ENCODE measurements around the gene COL6A3.
A peak's percentile ranks its signal among the peaks of the same experiment; 100 is the strongest.

COL6A3 gene

DNA sequence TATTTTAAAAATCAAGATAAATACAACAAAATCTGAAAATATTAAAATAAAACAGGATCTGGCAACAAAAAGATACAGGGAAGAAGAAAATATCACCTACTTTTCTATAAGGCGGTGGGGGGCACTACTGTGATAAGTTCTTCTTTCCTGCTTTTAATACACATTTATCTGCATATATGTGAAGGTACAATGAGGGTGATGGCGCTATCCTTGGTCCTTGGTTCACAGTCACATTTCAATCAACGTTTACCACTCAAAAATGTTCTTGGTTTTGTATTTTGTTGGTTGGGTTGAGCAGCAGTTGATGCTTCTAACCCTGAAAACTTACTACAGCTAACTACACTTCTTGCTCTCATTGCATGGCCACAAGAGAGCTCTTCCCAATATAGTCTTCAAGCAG is 112.4 kb downstream of the COL6A3 start:
- H3K36me3 ChIP-seq (replicated peaks): no peaks in the 10 kb centered on the region
- in situ Hi-C loops (cut with MboI; ENCODE audit: low sequenced_read_pairs): no loop called here
- no peaks in the 10 kb centered on the region; the same call in 1 of the 2 replicates for H3K9me3 ChIP-seq
- no peaks in the 10 kb centered on the region for H3K27me3 ChIP-seq (ENCODE audit: low read depth)
- no peaks in the 10 kb centered on the region for H3K4me1 ChIP-seq
- no peak for DNase-seq (ENCODE audit: low spot score in 2 of 2)
- no peak overlapping the region for H3K4me3 ChIP-seq

DNA sequence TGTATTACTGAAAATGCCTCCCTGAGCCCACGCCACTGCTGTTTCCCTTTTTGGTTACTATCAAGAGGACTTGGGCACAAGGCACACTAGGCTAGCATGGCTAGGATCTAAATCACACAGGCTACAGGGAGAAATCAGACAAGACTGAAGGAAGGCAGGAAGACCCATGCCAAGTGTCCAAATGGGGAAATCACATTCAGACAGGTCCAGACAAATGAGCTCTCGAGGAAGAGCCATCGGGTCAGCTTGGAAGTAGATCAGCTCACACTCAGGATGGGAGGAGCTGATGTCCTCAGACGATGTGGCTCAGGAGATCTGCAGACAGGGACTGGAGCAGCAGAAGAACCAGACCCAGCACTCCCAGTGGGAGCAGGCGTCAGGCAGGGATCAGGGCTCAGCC is 113.2 kb downstream of the COL6A3 start:
- in situ Hi-C loops (cut with MboI; ENCODE audit: low sequenced_read_pairs): no loop called here
- H3K9me3 ChIP-seq: no peaks in the 10 kb centered on the region; the same call in 1 of the 2 replicates
- DNase-seq (ENCODE audit: low spot score in 2 of 2): no peak
- no peak overlapping the region for H3K4me3 ChIP-seq
- no peaks in the 10 kb centered on the region for H3K27me3 ChIP-seq (ENCODE audit: low read depth)
- no peaks in the 10 kb centered on the region for H3K36me3 ChIP-seq (replicated peaks)
- H3K4me1 ChIP-seq: no peaks in the 10 kb centered on the region

DNA sequence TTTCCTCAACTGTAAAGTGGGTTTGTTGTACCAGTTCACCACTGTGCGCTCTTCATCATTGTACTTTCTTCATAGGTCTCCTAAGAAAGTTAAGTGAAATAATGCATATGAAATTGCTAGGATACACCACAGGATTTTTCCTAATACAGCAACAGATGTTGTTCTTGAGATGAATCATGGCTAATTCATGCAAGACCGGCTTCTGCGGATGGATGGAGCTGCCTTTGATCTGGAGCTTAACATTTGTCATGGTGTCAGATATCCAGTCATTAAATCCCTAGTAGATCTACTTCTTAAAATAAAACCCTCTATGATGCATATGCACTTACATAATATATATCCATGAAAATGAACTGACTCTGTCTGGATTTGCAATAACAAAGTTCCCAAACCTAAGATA is 114.1 kb downstream of the COL6A3 start:
- Histone ChIP-seq H3K9me3 (no peaks in the 10 kb centered on the region; the same call in 1 of the 2 replicates), H3K4me3 (no peak overlapping the region), H3K36me3 (replicated peaks) (no peaks in the 10 kb centered on the region), H3K4me1 (no peaks in the 10 kb centered on the region), H3K27me3 (ENCODE audit: low read depth) (no peaks in the 10 kb centered on the region)
- in situ Hi-C loops (cut with MboI; ENCODE audit: low sequenced_read_pairs): no loop called here
- DNase-seq (ENCODE audit: low spot score in 2 of 2): no peak

DNA sequence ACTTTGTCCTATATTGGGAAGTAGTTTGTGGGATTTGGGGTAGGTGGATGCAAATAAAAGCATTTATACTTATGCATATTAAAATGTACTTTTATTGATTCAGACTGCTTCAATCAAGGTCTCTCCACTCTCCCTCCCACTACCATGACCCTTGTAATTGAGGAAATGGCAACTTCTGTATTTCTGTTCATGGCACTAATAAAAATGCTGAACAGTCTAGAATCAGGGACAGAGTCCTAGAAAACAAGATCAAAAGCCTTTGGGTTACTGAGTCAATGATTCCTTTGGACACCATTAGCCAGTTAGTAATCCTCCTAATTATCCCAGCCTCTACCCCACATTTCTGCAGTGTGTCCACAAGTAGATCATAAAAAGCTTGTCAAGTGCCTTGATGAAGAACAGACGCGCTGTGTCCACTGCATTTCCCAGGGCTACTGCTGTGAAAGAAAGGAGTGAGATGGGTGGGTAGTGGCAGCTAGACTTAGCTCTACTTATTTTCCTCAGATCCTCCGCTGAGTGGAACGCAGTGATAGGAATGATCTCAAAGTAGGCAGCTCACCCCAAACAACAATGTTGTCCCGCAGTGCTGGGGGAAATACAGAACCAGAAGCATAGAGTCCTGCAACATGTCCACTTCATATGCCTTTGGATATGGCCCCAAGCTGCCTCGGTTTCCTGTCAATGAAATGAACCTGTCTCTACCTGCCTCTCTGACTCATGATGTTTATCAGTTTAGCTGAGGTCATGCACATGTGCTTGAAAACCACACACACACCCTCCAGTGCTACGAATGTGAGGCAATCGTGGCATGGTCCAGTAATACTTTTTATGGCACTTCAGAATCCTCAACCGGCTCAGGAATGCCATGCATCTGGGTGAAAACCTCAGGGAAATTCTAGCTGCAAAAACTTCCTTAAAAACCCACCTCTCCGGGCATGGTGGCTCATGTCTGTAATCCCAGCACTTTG is 115.5 kb downstream of the COL6A3 start:
- Histone ChIP-seq H3K9me3 (no peaks in the 10 kb centered on the region; the same call in 1 of the 2 replicates), H3K4me3 (no peak overlapping the region), H3K36me3 (replicated peaks) (no peaks in the 10 kb centered on the region), H3K4me1 (no peaks in the 10 kb centered on the region), H3K27me3 (ENCODE audit: low read depth) (no peaks in the 10 kb centered on the region)
- no peak for DNase-seq (ENCODE audit: low spot score in 2 of 2)
- in situ Hi-C loops (cut with MboI; ENCODE audit: low sequenced_read_pairs): no loop called here

DNA sequence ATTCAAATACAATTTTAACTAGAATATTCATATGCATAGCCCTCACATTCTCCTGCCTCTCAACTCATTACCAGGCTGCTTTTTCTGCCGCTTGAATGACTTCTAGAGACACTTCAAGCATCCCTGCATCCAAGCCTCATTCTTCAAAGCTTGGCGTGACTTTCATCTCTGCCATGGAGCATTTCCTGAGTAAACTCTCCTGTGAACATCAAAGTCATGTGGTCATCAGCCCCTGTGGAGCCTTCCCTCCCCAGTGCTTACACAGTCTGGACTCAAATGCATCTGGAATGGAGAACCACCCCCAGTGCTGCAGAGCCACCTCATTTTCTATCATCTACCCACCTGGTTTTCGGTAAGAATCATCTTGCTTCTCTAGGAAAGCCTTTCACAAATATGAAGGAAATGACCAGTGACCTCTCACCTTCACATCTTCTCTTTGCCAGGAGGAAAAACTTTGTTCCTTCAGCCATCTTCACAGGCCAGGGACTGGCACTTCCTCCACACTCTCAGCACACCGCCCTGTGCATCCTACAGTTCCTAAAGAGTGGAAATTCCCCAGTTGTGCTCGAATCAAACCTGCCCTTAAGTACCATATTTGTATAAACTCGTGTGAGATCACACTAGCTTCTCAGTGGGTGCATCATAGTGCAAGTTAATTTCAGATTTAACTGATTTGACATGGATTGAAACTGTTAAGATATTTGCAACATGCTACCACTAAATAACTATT is 116.4 kb downstream of the COL6A3 start:
- Histone ChIP-seq H3K36me3 (replicated peaks) (no peaks in the 10 kb centered on the region), H3K27me3 (ENCODE audit: low read depth) (peaks cover 7% of the 10 kb centered on the region), H3K4me1 (no peaks in the 10 kb centered on the region), H3K9me3 (no peaks in the 10 kb centered on the region), H3K4me3 (no peak overlapping the region)
- DNase-seq (ENCODE audit: low spot score in 2 of 2): no peak
- in situ Hi-C loops (cut with MboI; ENCODE audit: low sequenced_read_pairs): no loop called here

DNA sequence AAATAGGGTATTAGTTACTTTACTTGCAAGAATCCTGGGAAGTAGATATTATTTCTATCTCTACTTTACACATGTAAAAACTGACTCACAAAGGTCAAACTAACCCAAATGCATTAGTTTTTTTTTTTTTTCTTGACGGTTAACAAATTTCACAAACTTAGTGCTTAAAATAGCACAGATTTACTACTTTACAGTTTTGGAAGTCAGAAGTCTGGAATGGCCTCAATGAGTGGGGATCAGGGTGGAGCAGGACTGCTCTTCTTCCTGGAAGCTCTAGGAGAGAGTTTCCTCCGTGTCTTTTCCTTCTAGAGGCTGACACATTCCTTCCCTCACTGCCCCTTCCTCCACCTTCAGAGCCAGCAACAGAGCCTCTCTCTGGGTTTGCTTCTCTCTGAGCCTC is 117.2 kb downstream of the COL6A3 start:
- Histone ChIP-seq H3K36me3 (replicated peaks) (no peaks in the 10 kb centered on the region), H3K27me3 (ENCODE audit: low read depth) (peaks cover 14% of the 10 kb centered on the region), H3K4me1 (no peaks in the 10 kb centered on the region), H3K9me3 (no peaks in the 10 kb centered on the region), H3K4me3 (no peak overlapping the region)
- in situ Hi-C loops (cut with MboI; ENCODE audit: low sequenced_read_pairs): no loop called here
- DNase-seq (ENCODE audit: low spot score in 2 of 2): no peak

DNA sequence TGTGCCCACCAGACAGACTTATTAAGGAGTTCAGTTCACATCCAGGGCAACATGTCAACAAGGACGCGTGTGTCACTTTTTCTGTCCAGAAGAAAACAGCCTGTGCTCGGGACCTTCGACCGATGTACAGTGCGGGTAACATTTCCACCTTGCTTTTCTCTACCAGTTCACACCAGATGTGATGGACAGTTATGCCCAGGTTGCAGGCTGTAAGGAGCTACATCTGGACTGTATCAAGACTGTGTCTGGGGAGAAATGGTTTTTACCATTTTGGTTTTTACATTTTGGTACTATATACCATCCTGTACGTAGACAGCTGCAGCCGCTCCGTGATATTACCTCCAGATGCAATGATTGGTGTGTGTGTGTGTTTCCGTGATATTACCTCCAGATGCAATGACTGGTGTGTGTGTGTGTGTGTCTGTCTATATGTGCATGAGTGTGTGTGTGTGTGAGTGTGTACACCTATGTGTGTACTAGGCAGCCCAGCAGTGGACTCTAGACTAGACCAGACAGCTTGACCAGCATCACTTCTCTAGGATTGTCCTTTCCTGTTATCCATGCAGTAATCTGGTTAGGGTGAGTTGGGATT is 118.0 kb downstream of the COL6A3 start:
- in situ Hi-C loops (cut with MboI; ENCODE audit: low sequenced_read_pairs): no loop called here
- no peaks in the 10 kb centered on the region for H3K4me1 ChIP-seq
- H3K4me3 ChIP-seq: no peak overlapping the region
- peaks cover 18% of the 10 kb centered on the region for H3K27me3 ChIP-seq (ENCODE audit: low read depth)
- no peak for DNase-seq (ENCODE audit: low spot score in 2 of 2)
- no peaks in the 10 kb centered on the region for H3K36me3 ChIP-seq (replicated peaks)
- no peaks in the 10 kb centered on the region for H3K9me3 ChIP-seq

DNA sequence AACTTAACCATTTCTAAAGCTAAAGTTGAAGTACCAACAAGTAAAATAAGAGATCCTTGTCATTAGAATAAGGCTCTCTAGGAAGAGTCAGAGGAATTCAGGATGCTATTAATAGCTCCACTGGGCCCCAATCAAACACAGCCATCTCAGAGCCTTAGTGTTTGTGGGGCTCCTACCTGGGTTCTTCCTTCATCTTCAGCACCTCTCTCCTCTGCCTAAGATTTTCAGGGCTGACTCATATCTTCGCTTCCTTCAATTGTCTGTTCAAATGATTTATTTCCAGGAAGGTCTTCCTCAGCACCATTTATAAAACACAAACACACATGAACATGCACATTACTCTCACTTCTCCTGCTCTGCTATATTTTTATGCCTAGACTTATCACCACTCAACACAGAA is 119.5 kb downstream of the COL6A3 start:
- Histone ChIP-seq H3K4me3 (no peak overlapping the region), H3K27me3 (ENCODE audit: low read depth) (peaks cover 26% of the 10 kb centered on the region), H3K4me1 (no peaks in the 10 kb centered on the region), H3K9me3 (no peaks in the 10 kb centered on the region), H3K36me3 (replicated peaks) (no peaks in the 10 kb centered on the region)
- in situ Hi-C loops (cut with MboI; ENCODE audit: low sequenced_read_pairs): no loop called here
- no peak for DNase-seq (ENCODE audit: low spot score in 2 of 2)

DNA sequence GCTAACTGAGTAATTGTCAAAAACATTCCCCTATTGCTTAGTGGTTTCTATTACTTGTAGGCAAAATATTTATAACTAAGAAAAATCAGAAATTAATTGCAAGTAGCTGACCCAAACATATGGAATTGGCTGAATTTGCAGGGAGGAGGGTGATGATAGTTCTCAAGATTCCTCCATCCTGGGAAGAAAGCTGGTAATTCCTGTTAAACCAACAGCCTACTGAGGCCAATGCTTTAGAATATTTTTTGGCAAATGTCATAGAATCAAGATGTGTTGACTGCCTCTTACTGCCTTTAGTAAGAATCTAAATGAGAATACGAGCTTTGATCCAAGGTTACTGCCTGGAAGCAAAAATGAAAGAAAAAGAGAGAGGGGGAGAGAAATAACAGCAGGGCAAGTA is 120.0 kb downstream of the COL6A3 start:
- Histone ChIP-seq H3K4me1 (no peaks in the 10 kb centered on the region), H3K36me3 (replicated peaks) (no peaks in the 10 kb centered on the region), H3K27me3 (ENCODE audit: low read depth) (peaks cover 26% of the 10 kb centered on the region), H3K9me3 (no peaks in the 10 kb centered on the region), H3K4me3 (no peak overlapping the region)
- in situ Hi-C loops (cut with MboI; ENCODE audit: low sequenced_read_pairs): no loop called here
- no peak for DNase-seq (ENCODE audit: low spot score in 2 of 2)

DNA sequence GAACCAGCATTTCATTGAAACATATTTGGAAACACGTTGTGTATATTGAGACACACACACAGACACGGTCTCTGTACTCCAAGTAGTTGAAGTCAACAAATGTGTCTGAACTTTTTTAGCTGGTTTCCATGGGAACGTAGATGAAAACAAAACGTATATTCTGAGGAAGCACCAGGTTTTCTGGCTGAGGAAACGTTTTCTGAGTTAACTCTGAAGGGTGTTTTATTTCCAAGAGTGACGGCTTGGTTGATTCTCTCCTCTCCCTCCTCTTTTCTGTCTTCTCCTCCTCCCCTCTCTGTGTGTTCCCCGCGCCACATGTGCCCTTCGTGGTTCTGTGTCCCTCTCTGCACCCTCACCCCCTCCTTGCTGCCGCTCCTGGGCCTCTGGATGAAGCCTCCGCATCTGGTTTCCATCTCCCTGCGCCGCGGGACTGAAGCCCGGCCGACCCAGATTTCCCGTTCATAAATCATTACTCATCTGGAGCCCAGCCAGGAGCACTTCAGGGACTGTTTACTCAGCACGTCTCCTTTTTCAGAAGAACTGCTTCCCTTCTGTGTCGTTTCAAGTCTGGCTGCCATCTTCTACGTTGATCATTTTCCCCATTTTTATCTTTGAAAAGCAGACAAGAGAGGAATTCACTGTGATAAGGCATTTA is 122.7 kb downstream of the COL6A3 start:
- Histone ChIP-seq H3K9me3 (no peaks in the 10 kb centered on the region), H3K4me3 (no peak overlapping the region), H3K4me1 (no peaks in the 10 kb centered on the region), H3K36me3 (replicated peaks) (no peaks in the 10 kb centered on the region), H3K27me3 (ENCODE audit: low read depth) (peaks cover 26% of the 10 kb centered on the region)
- in situ Hi-C loops (cut with MboI; ENCODE audit: low sequenced_read_pairs): no loop called here
- peak in 1 of 2 experiments; percentile 17 for DNase-seq (ENCODE audit: low spot score in 2 of 2)

DNA sequence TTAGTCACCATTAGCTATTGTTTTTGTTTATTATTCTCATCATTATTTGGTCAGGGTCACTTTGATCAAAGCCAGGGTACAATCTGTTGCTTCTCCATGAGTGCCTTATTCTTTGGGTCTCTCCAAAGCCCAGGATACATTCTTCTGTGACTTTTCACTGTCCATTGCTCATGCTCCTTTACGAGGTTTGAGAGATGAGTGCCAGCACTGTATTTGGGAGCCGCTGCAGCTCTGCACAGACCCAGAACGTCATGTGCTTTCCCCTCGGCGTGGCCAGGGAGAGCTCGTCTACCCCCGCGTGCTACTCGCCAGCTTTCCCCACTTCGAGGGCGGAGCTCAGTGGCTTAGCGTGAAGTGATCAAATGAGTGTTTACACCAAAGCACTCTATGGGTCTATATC is 123.7 kb downstream of the COL6A3 start:
- H3K36me3 ChIP-seq (replicated peaks): no peaks in the 10 kb centered on the region
- no peak overlapping the region for H3K4me3 ChIP-seq
- in situ Hi-C loops (cut with MboI; ENCODE audit: low sequenced_read_pairs): no loop called here
- H3K27me3 ChIP-seq (ENCODE audit: low read depth): peaks cover 26% of the 10 kb centered on the region
- DNase-seq (ENCODE audit: low spot score in 2 of 2): no peak
- H3K4me1 ChIP-seq: no peaks in the 10 kb centered on the region
- no peaks in the 10 kb centered on the region for H3K9me3 ChIP-seq

DNA sequence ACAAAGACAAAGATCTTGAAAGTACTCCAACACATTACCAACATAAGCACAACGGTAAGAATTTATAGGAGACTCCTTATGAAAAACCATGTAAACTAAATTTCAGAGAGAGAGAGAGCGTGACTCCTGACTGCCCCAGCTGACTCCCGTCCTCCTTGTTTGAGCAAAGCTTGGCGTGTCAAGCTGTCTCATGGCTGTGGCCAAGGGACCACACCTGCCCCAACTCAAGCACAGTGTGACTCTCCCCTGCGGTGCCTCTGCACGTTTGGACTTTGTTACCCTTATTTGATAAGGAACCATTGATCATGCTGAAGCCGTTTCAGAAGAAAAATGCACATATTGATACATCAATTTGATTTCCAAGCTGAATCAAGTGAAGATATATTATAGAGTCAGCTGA is 124.8 kb downstream of the COL6A3 start:
- Histone ChIP-seq H3K36me3 (replicated peaks) (no peaks in the 10 kb centered on the region), H3K4me3 (no peak overlapping the region), H3K4me1 (no peaks in the 10 kb centered on the region), H3K27me3 (ENCODE audit: low read depth) (peaks cover 26% of the 10 kb centered on the region), H3K9me3 (no peaks in the 10 kb centered on the region)
- in situ Hi-C loops (cut with MboI; ENCODE audit: low sequenced_read_pairs): no loop called here
- no peak for DNase-seq (ENCODE audit: low spot score in 2 of 2)

DNA sequence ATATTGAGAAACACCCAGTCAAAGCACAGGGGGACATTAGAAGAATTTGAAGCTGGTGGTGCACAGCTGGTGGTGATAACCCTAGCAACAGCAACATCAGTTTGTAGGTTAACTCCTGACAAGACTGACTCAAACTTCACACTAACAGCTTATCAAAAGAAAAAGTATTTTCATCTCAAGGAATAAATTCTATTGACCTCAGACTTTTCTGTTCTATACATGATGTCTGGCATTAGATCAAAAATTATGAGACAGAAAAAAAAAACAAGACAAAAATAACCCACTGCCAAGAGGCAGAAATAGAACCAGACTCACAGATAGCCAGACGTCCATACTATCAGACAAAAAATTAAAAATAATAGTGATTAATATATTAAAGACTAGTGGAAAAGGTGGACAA is 126.1 kb downstream of the COL6A3 start:
- H3K27me3 ChIP-seq (ENCODE audit: low read depth): peaks cover 21% of the 10 kb centered on the region
- DNase-seq (ENCODE audit: low spot score in 2 of 2): no peak
- H3K9me3 ChIP-seq: no peaks in the 10 kb centered on the region
- no peaks in the 10 kb centered on the region for H3K36me3 ChIP-seq (replicated peaks)
- no peaks in the 10 kb centered on the region for H3K4me1 ChIP-seq
- H3K4me3 ChIP-seq: no peak overlapping the region
- in situ Hi-C loops (cut with MboI; ENCODE audit: low sequenced_read_pairs): no loop called here

Data from HAP-1 (cell line).